Measurements from ENCODE around the gene CCDC197.

The CCDC197 gene

DNA sequence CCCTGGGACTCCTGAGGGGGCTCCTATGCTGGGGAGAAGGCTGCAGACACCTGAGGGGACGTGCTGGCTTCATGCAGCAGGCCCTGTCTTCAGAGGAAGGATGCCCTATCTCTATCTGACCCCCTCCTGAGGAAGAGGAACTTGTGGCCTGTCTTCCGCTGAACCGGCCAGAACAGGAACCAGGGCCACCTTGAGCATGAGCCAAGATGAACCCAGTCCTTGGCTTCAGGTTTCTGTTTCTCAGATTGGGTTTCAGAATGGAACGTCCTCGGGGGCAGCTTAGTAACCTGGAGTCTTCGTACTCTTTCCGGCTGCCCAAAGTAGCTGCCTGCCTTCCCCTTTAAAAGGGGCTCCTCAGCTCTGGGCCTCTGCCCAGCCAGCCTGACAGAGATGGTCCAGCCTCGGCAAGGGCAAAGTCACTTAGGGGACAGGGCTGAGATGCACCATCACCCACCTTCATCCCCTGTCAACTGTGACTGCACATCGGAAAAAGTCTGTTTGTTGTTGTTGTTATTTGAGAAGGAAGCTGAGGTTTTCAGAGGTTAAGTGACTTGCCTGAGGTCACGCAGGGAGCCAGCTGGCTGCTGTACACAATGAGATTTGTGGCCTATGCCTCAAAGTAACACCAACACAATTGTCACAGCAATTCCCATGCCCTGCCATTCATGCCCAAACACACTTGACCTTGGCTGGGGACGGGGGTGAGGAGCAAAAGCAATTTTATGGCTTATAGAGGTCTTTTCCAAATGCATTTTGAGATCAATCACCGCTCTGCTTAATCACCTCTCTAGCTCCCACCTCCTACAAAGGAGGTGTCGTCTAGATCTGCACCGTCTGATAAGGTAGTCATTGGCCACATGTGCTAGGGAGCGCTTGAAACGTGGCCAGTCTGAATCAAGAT, 34.1 kb upstream of the CCDC197 start:
- peak; percentile 47 for DNase-seq

DNA sequence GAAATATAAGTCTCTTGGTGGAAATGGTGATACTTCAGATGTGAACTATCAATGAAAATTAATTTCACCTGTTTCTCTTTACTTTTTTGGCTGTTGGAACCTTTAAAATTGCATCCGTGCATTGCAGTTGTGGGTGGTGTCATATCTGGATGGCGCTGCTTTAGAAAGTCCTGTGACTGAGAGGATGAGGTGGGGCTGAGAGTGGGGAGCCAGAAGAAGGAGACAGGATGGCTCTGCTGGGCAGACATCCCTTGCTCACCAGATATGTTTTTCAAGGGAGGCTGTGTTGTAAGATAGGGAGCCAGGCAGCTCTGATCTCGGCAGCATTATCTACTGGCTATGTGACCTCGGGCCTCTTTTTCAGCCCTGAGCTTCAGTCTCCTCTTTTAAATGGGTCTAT, 33.4 kb upstream of the CCDC197 start:
- DNase-seq = no peak

DNA sequence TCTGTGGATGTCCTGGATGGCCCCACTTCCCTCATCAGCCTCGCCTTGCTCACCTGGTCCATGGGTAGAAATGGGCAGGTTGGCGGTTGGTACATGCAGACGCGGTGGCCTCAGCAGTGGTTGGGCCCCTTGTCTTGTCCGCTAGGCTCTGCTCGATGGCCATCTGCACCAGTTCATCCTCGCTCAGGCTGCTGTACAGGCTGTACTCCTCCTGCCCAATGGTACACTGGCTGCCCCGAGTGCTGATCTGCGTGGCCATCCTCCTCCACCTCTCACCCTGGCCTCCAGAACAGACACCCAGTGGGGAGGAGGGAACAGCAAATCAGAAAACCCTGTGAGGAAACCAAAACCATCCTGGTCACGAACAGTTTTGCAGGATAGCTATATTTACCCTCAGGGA, 32.8 kb upstream of the CCDC197 start:
- no peak for DNase-seq

DNA sequence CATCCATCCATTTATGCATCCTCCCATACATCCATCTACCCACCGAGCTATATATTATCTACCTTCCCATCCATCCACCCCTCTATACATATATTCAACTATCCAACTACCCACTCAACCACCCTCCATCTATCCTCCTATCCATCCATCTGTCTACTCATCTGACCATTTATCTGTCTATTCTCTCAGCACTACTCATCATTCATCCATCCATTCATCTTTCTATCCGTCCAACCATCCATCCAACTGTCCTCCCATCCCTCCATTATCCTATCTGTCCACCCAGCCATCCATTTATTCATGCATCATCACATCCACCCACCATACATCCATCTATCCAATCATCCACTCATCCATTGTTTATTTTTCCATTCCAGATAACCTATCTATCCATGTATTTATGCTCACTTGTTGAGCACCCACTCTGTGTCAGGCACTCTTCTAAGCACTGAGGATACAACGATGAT, 32.2 kb upstream of the CCDC197 start:
- DNase-seq = no peak

DNA sequence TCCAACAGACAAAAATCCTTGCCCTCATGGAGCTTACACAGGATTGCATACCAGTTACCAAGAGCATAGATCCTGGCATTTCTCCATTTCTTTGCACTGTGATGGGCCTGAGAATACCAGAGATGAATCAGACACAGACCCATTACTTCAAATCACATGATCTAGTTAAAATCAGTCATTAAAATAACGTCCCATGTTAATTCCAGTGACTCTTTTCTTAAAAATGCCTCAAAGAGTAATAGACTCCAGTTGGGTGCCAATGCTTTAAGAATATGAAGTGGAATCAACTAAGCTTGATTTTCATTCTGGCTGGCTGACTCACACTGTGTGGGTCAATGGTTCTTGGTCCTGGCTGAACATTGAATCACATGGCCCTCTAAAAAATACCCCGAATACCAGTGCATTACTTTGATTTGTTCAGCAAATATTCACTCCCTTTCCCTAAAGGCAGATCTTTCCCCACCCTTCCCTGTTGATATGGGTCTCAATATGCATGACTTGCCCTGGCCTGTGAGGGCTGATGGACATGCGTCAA, 31.7 kb upstream of the CCDC197 start:
- no peak for DNase-seq

DNA sequence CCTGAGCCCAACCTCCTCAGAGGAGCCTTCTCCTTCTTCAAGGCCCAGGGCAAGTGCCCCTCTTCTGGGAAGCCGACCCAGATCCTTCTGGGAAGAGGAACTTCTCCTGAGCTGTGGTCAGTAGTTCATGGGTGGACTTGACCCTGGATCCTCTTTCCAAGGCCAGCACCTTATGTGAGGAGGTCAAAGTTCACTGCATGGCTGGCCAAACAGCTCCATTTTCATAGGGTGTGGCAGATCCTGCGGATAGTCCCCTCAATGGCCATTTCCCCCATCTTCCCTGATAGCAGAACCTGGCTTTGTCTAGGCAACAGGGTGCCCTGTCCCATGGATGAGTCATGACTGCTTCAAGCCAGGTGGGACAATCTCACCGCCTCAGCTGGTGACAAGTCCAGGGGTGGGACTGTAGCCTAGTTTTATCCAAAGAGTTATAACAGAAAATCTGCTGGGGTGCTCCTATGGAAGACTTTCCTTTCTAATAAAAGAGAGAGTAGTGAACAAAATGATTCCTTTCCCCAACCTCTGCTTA, 31.1 kb upstream of the CCDC197 start:
- no peak for DNase-seq

DNA sequence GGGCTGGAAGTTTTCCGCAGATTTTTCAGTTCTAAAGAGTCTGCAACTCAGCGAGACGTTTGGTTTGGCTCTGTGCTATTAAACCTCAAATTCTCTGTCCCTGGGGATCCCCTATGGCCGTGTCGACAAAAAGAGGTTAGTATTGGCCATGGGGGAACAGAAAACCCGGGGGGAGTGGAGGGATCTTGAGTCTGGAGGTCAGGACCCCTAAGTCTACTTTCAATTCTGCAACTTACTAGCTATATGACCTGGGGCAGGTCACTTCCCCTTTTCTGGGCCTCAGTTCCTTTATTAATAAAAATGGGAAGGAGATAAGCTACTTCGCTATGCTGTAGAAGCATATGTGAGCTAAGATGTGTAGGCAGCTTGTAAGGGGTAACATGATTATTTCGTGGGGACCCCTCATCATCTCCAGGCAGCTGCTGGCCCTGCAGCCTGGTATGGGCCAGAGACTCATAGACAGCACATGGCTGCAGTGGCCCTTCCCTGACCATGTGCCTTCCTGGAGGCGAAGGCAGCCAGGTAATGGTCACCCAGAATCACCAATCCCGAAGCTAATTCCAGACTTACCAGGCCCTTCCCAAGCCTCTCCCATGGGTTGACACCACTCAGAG, 29.4 kb upstream of the CCDC197 start:
- no peak for DNase-seq

DNA sequence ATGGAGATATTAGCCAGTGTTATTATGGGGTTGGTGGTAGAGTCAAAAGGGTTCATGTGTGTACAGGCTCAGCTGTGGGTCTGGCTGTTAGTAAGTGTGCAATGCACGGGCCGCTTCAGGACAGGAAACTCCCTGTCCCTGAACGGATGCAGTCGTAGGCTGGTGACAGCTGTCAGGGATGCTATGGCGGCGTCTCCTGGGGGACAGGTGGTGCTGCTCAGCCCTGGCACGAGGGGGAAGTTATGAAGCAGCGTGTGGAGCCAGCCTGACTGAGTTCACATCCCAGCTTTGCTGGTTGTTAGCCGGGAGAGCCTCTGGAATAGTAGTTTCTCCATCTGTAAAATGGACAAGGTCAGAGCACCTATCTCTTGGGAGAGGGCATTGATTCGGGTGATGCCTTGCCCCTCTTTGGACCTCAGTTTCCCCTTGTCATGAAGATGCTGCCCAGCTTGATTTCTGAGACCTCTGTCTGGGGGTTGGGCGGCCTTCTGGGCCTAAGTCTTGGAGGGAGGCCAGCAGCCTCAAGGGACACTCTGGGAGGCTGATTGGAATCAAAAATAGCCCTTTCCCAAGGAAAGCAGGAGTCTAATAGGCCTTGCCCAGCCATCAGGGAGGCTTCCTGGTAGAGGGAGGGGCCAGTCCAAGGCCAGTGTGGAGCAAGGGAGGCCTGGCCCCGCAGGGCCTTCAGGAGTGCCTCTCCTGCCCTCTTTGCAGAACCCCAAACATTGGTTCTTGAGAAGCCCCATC, 27.8 kb upstream of the CCDC197 start:
- DNase-seq = no peak

DNA sequence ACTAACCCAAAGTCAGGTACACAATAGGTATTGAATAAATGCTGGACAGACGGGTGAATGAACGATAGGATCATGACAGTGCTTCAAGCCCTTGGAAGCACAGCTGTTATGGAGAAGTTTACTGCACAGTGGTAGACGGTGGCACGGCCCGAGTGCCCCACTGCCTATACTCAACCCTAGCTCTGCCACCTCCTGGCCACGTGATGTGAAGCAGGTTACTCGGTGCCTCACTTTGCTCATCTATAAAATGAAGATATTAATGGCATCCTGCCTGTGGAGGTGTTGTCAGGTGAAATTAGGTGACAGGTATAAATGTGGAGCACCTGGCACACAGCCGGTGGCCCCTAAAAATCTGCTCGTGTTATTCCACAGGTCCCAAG, 26.5 kb upstream of the CCDC197 start:
- DNase-seq = peak; percentile 70

DNA sequence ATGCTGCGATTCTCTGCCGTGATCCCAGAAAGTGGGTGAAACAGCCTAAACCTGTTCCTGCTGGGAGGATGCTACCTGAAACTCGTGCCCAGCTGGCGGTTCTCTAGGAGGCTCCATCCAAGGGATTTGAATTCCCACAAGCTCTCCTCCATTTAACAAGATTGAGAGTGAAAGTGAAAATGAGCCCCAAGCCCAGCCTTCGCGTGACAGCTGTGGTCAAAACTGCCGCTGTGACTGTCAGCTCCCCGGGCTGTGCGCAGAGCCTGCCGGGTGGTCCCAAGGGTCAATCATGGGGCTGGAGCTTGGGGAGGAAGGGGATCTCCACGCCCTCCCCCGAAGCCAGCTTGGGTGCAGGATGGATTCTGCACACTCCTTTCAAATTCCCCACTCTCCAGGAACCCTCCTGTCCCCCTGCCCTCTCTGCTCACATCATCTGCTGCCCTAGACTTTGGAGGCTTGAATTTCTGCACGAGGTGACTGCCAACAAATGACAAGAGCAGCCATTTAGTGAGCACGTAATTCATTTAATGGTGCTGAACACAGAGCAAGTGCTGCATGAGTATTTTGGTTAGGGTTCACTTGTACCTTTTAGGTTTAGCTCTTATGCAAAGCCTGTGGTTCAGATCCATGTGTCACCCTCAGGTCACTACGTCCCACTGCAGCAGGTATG, 26.0 kb upstream of the CCDC197 start:
- peak; percentile 49 for DNase-seq

DNA sequence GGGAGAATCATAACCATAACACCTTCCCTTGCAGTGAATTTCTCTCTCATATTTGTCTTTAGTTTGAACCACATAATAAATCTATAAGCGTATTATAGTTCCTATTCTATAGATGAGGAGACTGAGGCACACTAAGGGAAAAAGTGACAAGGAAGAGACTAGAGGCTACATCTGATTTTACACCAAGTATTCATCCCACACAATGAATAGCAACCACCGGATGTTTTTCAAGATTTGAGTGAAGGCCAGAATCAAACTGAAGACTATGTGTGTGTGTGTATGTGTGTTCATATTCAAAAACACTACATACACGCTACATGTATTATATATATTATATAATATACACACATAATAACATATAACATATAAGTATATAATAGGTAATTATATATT, 25.5 kb upstream of the CCDC197 start:
- DNase-seq = no peak

DNA sequence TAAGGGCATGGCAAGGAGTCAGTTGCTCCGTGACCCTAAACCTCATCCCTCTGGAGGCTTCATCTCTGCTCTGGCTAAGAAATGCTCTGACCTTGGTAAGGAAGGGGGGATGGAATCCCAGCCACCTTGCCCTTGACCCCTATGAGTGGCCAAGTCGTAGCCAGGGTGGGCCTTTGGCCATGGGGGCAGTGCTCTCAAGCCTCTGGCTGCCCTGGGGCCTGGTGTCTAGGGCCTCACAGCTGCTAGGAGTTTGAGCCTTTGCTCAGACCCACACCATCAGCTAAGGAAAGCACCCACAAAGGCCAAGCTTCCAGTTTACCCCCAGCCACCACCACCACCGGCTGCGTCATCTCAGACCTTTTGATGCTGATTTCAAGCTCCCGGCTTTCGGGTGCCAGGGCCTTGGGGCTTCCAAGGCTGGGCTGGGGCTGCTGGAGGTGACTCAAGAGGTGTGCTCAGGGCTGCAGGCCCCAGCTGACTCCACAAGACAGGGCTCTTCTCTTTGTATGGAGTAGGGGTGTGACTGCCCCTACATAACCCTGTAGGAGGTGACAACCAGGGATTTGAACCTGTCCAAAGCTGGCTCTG, 24.4 kb upstream of the CCDC197 start:
- no peak for DNase-seq

DNA sequence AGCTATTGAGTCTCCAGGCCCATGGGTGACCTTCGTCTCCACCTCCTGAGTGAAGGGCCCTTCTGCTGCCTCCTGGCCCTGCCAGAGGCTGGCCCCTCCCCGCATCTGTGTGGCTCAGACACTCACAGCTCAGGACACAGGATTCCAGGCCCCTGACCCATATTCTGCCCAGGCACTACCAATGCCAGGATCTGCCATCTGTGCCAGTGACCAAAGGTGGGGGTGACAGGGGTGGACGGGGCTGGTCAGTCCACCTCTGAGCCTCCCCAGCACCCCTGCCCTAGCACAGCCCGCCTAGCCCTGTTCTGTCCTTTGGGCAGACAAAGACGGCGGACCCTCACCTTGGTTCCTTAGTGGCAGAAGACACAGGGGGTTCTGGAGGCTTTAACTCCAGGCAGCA, 23.5 kb upstream of the CCDC197 start:
- no peak for DNase-seq

DNA sequence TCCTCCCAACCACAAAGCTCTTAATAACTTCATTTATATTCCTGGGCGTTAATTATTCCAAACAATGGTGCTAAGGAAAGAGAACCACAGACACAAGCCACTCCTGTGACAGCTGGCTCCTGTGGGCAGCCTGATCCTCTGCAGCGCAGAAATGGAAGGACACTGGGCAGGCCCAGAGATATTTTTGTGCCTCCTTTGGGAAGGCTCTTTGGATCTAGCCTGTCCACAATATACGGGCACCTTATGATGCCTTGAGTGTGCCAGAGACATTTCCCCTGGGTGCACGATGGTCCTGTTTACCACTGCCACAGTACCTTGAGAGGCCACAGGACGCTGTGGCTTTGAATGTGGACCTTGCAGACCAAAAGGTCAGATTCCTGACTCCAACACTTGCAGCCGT, 22.8 kb upstream of the CCDC197 start:
- no peak for DNase-seq

DNA sequence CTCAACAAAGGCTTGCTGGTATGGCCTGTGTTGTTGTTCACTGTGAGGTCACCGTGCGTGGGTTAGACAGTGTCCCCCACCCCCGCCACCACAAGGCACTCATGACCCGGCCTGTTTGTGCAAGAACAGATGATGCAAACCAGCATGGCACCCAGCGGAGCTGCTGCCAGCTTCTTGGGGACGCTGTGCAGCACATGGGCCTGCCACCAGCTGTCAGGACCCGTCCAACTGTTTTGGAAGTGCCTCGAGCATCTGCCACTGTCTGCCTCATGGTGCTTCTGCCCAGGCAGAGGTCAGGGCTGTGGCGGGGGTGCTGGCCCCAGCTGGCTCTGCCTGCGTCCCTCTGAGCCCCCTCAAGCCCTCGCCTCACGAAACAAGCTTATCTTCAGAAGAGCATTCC, 22.3 kb upstream of the CCDC197 start:
- no peak for DNase-seq

DNA sequence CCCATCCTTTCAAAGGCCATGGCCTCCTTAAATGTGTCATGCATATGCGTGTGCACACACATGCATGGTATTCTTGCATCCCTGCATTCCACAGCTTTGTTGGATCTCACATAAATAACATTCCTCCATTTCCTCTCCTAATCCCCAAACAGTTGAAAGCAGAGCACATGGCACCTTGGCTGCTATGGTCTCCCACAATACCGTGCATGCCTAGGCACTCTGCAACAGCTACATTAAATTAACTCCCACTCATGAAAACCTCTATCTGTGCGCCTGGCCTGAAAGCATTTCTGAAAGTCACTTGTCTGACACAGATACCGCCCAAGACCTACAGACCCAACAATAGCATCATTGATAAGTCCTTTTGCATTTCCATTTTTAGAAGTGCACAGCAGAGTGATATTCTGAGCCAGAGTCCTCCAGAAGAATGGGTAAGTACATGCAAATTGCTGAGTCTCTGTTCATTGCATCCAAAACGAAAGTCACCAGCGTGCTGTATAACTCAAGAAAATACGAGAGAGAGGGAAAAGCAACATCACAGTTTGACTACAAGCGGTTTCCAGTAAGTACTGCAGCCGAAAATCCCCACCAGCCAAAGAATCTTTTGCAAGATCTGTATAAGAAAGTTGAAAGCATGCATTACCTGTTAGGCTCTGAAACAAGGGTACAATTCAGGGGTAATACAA, 21.2 kb upstream of the CCDC197 start:
- no peak for DNase-seq

DNA sequence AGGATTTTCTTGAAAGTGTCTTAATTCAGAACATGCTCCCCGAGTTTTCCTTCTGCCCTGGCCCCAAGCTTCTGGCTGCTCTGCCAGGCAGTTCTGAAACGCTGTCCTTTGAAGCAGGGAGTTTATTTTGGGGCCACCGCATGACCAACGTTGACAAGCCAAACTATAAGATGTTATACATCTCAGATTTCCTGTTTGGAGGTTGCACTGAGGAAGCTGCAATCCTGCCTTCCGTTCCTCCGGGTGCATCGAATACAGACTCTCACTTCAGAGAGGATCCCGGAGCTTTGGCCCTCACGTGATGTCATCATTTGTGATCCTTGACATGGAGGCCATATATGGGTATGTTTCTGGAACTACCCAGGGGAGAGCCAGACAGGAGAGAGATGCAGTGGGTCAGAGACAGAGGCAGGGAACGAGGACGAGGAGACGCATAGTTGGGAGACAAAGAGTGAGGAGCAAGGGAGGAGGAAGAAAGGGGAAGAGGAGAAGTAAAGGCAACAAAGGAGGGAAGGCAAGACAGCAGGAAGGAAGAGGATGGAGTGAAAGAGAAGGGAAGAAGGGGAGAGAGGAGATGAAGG, 20.5 kb upstream of the CCDC197 start, which contains the start of gene ASB2:
Gene ASB2, minus strand, starts transcription at position 94 of the 581 bp plus-strand sequence. CDS start 12,031 bp downstream, outside the sequence.
- peak; percentile 8 for DNase-seq

DNA sequence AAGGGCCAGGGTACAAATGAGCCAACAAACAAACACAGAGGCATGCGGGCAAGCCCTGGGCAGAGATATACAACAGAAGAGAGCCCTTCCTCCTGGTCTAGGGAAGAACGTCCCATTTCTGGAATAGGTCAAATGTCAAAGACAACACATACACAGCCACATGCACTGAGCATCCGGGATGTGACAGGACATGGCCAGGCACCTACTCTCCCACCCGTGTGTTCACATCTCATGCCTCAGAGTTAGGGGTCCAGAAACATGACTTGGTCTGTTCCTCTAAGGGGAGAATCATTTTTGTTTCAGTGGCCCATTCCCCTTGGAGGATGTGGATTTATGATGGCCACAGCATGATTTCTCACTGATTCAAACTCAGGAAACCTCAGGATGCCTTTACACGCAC, 19.9 kb upstream of the CCDC197 start:
- no peak for DNase-seq

DNA sequence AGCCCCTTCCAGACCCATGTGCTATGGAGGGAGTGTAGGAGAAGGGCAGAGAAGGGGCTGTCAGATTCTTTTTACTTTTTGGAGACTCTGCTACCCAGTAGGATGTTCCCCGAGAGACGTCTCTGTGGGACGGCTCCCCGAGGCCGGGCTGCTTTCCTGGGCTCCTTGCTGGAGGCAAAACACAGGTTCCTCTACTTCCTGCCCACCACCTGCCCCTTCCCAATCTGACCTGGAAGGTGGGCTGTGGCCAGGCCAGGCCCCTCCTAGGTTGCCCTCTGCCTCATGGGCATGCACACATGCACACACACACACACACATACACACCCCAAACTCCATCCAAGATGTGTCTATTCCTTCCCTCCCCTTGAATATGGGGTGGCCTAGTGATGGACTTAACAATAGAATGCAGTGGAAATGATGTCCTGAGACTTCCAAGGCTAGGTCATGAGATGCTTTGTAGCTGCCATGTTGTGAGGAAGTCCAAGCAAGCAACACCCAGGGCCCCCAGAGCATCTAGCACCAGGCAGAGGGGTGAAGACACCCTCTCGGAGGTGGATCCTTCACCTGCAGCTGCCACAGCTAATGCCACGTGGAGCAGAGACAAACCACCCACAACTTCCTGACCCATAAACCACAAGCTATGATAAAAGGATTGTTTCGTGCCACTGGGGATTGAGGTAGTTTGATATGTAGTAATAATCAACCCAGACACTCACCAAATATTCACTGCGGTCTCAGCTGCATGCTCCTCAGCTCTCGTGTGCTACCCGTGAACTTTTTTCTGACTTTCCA, 19.1 kb upstream of the CCDC197 start:
- no peak for DNase-seq

DNA sequence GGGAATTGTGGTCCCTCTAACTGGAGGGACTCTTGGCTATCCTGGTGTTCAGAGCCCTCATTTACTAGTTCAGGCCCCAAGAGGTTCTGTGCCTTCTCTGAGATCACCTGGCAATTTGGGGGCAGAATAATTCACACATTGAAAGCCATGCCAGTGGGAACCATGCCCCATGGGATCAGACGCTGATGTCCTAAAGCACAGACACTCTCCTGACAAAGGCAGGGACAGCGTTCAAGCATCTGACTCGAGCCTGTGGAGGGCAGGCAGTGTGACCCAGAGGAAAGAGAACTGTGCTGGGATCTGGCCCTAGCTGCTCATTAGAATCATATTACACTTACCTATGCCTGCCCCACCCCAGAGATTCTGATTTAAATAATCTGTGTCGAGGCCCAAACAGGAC, 18.4 kb upstream of the CCDC197 start:
- DNase-seq = no peak

Data from DMS53 (cell line).